GM12878 (cell line): ENCODE data around the gene CP.

Experiments used
- CTCF ChIP-seq, 3 experiments: IDR thresholded peaks in 2 of 3; conservative IDR thresholded peaks in 1 of 3; 2 replicates each; pipeline ENCODE4 v1.5.1; 2011; ENCODE audit warnings: low read depth in 3 of 3, low read length in 3 of 3, mild to moderate bottlenecking in 3 of 3, control low read depth in 2 of 3, moderate library complexity in 2 of 3, inconsistent platforms in 1 of 3, mixed read lengths in 1 of 3; ENCODE audit not compliant: control insufficient read depth in 2 of 3, insufficient read depth in 1 of 3; ENCODE audit errors: extremely low read depth in 1 of 3
- EP300 ChIP-seq, 2 experiments: fragments of 150-350 bp in 1 of 2; IDR thresholded peaks; 2 replicates each; pipeline ENCODE4 v1.6.1; 2011 to 2012; ENCODE audit warnings: low read depth in 2 of 2, low read length in 2 of 2, borderline replicate concordance in 1 of 2, improper control_type of control experiment in 1 of 2, inconsistent platforms in 1 of 2; ENCODE audit not compliant: control insufficient read depth in 1 of 2
- EZH2 ChIP-seq: IDR thresholded peaks from 2 replicates; pipeline ENCODE4 v1.6.1; 2012; ENCODE audit warnings: low read depth, mild to moderate bottlenecking, control low read depth, inconsistent platforms, low read length, borderline replicate concordance; ENCODE audit not compliant: control insufficient read depth
- JUNB ChIP-seq: IDR thresholded peaks from 2 replicates; pipeline ENCODE4 v1.6.1; 2016; ENCODE audit warnings: antibody characterized with exemption, mild to moderate bottlenecking
- MAX ChIP-seq: IDR thresholded peaks from 2 replicates; pipeline ENCODE4 v1.6.1; 2012; ENCODE audit warnings: low read depth, low read length, improper control_type of control experiment
- RAD21 ChIP-seq: IDR thresholded peaks from 2 replicates; pipeline ENCODE4 v1.6.1; 2011; ENCODE audit warnings: mild to moderate bottlenecking, low read depth, low read length, moderate library complexity; ENCODE audit not compliant: insufficient read depth
- SMC3 ChIP-seq: IDR thresholded peaks from 2 replicates; pipeline ENCODE4 v1.6.1; 2011; ENCODE audit warnings: low read length, improper control_type of control experiment, borderline replicate concordance
- TARDBP ChIP-seq: IDR thresholded peaks from 2 replicates; pipeline ENCODE4 v1.6.1; 2016; ENCODE audit warnings: borderline replicate concordance

- TF ChIP-seq RAD21, result no peak
- no peak for TF ChIP-seq TARDBP
- no peak for TF ChIP-seq MAX
- TF ChIP-seq EP300 (IDR thresholded peaks at IDR 0.05; ENCODE audit: borderline replicate concordance in 1 of 2, control insufficient read depth in 1 of 2, low read depth in 2 of 2, low read length in 2 of 2), result no peak
- TF ChIP-seq JUNB, result no peak
- no peak for TF ChIP-seq CTCF (IDR thresholded peaks at IDR 0.05 in 2 of 3, conservative IDR thresholded peaks at IDR 0.05 in 1 of 3; ENCODE audit: control insufficient read depth in 2 of 3, extremely low read depth in 1 of 3, insufficient read depth in 1 of 3, low read depth in 3 of 3, low read length in 3 of 3)
- TF ChIP-seq EZH2, result no peak
- TF ChIP-seq SMC3, result no peak
These were observed 51.0 kb downstream of the CP start for GRCh38 chr3:149170672-149171071.
